Mammary epithelial cell (primary cell): Measurements from ENCODE around the gene CADM2.

Source experiments
- EZH2 ChIP-seq: IDR thresholded peaks from 2 replicates; pipeline ENCODE4 v1.6.1; 2012; ENCODE audit warnings: low read length, inconsistent platforms, borderline replicate concordance
- TF ChIP-seq, protein P1 (sequence below), 2 donors: IDR thresholded peaks in 1 of 2; conservative IDR thresholded peaks in 1 of 2; 2 replicates each; pipeline ENCODE4 v1.5.1; 2011 to 2012; ENCODE audit warnings: inconsistent platforms in 2 of 2, low read length in 2 of 2, mild to moderate bottlenecking in 2 of 2, control low read depth in 1 of 2, low read depth in 1 of 2; ENCODE audit not compliant: insufficient read depth in 1 of 2; ENCODE audit errors: extremely low read depth in 1 of 2

DNA sequence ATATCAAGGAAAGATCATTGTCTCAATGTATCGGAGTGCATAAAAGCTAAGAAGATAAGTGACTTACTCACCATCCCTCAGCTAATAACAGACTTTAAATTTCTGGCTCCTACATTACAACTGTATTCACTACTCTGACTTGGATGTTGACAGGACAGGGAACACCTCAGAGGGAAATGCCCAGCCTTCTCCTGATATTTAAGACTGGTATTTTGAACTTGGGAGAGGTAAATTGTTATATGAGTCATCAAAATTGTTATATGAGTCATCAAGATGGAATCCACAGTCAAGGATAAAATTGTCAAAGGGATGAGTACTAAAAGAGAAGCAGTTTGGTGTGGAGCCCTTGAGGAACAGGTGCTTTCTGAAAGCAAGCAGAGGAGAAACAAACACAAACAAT lies 1070.8 kb downstream of the CADM2 start:
- TF ChIP-seq, protein P1, sequence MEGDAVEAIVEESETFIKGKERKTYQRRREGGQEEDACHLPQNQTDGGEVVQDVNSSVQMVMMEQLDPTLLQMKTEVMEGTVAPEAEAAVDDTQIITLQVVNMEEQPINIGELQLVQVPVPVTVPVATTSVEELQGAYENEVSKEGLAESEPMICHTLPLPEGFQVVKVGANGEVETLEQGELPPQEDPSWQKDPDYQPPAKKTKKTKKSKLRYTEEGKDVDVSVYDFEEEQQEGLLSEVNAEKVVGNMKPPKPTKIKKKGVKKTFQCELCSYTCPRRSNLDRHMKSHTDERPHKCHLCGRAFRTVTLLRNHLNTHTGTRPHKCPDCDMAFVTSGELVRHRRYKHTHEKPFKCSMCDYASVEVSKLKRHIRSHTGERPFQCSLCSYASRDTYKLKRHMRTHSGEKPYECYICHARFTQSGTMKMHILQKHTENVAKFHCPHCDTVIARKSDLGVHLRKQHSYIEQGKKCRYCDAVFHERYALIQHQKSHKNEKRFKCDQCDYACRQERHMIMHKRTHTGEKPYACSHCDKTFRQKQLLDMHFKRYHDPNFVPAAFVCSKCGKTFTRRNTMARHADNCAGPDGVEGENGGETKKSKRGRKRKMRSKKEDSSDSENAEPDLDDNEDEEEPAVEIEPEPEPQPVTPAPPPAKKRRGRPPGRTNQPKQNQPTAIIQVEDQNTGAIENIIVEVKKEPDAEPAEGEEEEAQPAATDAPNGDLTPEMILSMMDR (conservative IDR thresholded peaks at IDR 0.05 in 1 of 2, IDR thresholded peaks at IDR 0.05 in 1 of 2; ENCODE audit: extremely low read depth in 1 of 2, insufficient read depth in 1 of 2, low read depth in 1 of 2, low read length in 2 of 2), result no peak
- TF ChIP-seq EZH2, result no peak
